GM12801 (cell line): Measurements from ENCODE around the gene BIRC6.

Experiments used
- CTCF ChIP-seq: IDR thresholded peaks from one replicate; pipeline ENCODE4 v1.5.1; 2011; ENCODE audit warnings: control low read depth; ENCODE audit not compliant: insufficient read length; ENCODE audit errors: extremely low read depth

Gene BIRC6

GRCh38 chr2:32622570-32623310, 265.9 kb downstream of the BIRC6 start:
- TF ChIP-seq CTCF, result no peak

GRCh38 chr2:32623311-32623706, 266.5 kb downstream of the BIRC6 start:
- TF ChIP-seq CTCF, result no peak

- no peak for TF ChIP-seq CTCF
Measured at GRCh38 chr2:32624812-32625211, 268.0 kb downstream of the BIRC6 start.

GRCh38 chr2:32626639-32627221, 269.9 kb downstream of the BIRC6 start:
- no peak for TF ChIP-seq CTCF

- TF ChIP-seq CTCF, result no peak
Measured at GRCh38 chr2:32627441-32627813, 270.6 kb downstream of the BIRC6 start.

GRCh38 chr2:32627814-32628579, 271.2 kb downstream of the BIRC6 start, which contains the start of gene TTC27:
Gene TTC27 (plus strand): TSS chr2:32628050. CDS start chr2:32628293, 243 bp downstream.
- no peak for TF ChIP-seq CTCF

- no peak for TF ChIP-seq CTCF
Measured at GRCh38 chr2:32632089-32632488, 275.3 kb downstream of the BIRC6 start.
